ENCODE measurements around the gene NEAT1.
A peak's percentile ranks its signal among the peaks of the same experiment; 100 is the strongest.

Gene NEAT1

GRCh38 chr11:65487467-65488272 lies 65.1 kb downstream of the NEAT1 start:
- DNase-seq, result peak; percentile 99

GRCh38 chr11:65488273-65489034 lies 65.9 kb downstream of the NEAT1 start:
- DNase-seq, result peak; percentile 45

GRCh38 chr11:65489035-65489705 lies 66.6 kb downstream of the NEAT1 start:
- peak; percentile 83 for DNase-seq

GRCh38 chr11:65489706-65490320 lies 67.2 kb downstream of the NEAT1 start:
- DNase-seq, result peak; percentile 79

- no peak for DNase-seq
Observed at GRCh38 chr11:65491163-65491465, 68.5 kb downstream of the NEAT1 start.

GRCh38 chr11:65491614-65492386 lies 69.2 kb downstream of the NEAT1 start:
- DNase-seq, result peak; percentile 68

- DNase-seq, result no peak
Observed at GRCh38 chr11:65492387-65492636, 69.7 kb downstream of the NEAT1 start.

- peak; percentile 80 for DNase-seq
Observed at GRCh38 chr11:65492637-65493366, 70.2 kb downstream of the NEAT1 start.

- peak; percentile 74 for DNase-seq
Observed at GRCh38 chr11:65493367-65494176, 71.0 kb downstream of the NEAT1 start.

Measured in left hindlimb (tissue), 1 donor.